ENCODE data around the gene MAP4. TPM values are rescaled to one million over a fixed set of nuclear protein-coding genes. Genes with fewer than 3 reads are reported as not detected.

Gene MAP4
- total and polyA plus RNA-seq, 4 donors: 16.6 to 41.4 (median 30.8) TPM

GRCh38 chr3:47909607-47910006 is 106.6 kb downstream of the MAP4 start:
- 96% methylated on average over 2 of the region's 2 CpGs for WGBS
- H3K4me3 ChIP-seq (ENCODE audit: low read depth in 1 of 3, low read length in 3 of 3): no peak overlapping the region
- TF ChIP-seq TAF1 (conservative IDR thresholded peaks at IDR 0.05) (no peak), NR2F2 (IDR thresholded peaks at IDR 0.05) (no peak), ATF3 (IDR thresholded peaks at IDR 0.05) (no peak), JUND (IDR thresholded peaks at IDR 0.05) (no peak), GABPA (IDR thresholded peaks at IDR 0.05 in 1 of 2, conservative IDR thresholded peaks at IDR 0.05 in 1 of 2) (no peak), RXRA (IDR thresholded peaks at IDR 0.05) (no peak), MAX (IDR thresholded peaks at IDR 0.05) (no peak), RAD21 (IDR thresholded peaks at IDR 0.05) (no peak)
- peaks cover 0 to 18% (median 5%) of the 10 kb centered on the region in 4 donors for H3K36me3 ChIP-seq (ENCODE audit: control insufficient read depth in 4 of 4, insufficient read depth in 3 of 4, low read depth in 1 of 4, low read length in 3 of 4)
- no peaks in the 10 kb centered on the region for H3K27me3 ChIP-seq (ENCODE audit: control insufficient read depth in 4 of 4, insufficient read depth in 4 of 4, low read length in 3 of 4)
- H3K9ac ChIP-seq (ENCODE audit: low read depth in 1 of 2, low read length in 2 of 2): no peak overlapping the region
- no peak for DNase-seq (ENCODE audit: low spot score)
- H3K27ac ChIP-seq (ENCODE audit: low read depth in 1 of 2, low read length in 2 of 2): no peak overlapping the region
- no peaks in the 10 kb centered on the region for H3K9me3 ChIP-seq (ENCODE audit: control insufficient read depth in 4 of 4, low read length in 3 of 4)
- no peaks in the 10 kb centered on the region for H3K4me1 ChIP-seq (ENCODE audit: control insufficient read depth in 4 of 4, insufficient read depth in 4 of 4, low read length in 3 of 4)

- no peaks in the 10 kb centered on the region for H3K4me1 ChIP-seq (ENCODE audit: control insufficient read depth in 4 of 4, insufficient read depth in 4 of 4, low read length in 3 of 4)
- H3K4me3 ChIP-seq (ENCODE audit: low read depth in 1 of 3, low read length in 3 of 3): no peak overlapping the region
- H3K9me3 ChIP-seq (ENCODE audit: control insufficient read depth in 4 of 4, low read length in 3 of 4): no peaks in the 10 kb centered on the region
- peaks cover 0 to 14% (median 4%) of the 10 kb centered on the region in 4 donors for H3K36me3 ChIP-seq (ENCODE audit: control insufficient read depth in 4 of 4, insufficient read depth in 3 of 4, low read depth in 1 of 4, low read length in 3 of 4)
- H3K9ac ChIP-seq (ENCODE audit: low read depth in 1 of 2, low read length in 2 of 2): no peak overlapping the region
- WGBS: 88% methylated on average over 4 of the region's 4 CpGs
- TF ChIP-seq FOXA2 (IDR thresholded peaks at IDR 0.05) (no peak), FOXA1 (IDR thresholded peaks at IDR 0.05) (no peak), SP1 (IDR thresholded peaks at IDR 0.05) (no peak), RAD21 (IDR thresholded peaks at IDR 0.05) (no peak), HNF4A (conservative IDR thresholded peaks at IDR 0.05) (no peak), RXRA (IDR thresholded peaks at IDR 0.05) (no peak), YY1 (IDR thresholded peaks at IDR 0.05) (no peak), HNF4G (IDR thresholded peaks at IDR 0.05) (no peak), ATF3 (IDR thresholded peaks at IDR 0.05) (no peak), CTCF (IDR thresholded peaks at IDR 0.05; ENCODE audit: low read depth, low read length, missing input control) (no peak), ZBTB33 (IDR thresholded peaks at IDR 0.05) (no peak)
- no peak overlapping the region for H3K27ac ChIP-seq (ENCODE audit: low read depth in 1 of 2, low read length in 2 of 2)
- DNase-seq (ENCODE audit: low spot score): no peak
- no peaks in the 10 kb centered on the region for H3K27me3 ChIP-seq (ENCODE audit: control insufficient read depth in 4 of 4, insufficient read depth in 4 of 4, low read length in 3 of 4)
Measured at GRCh38 chr3:47908744-47909143, 107.5 kb downstream of the MAP4 start.

Measured in liver (tissue), 9 donors.